ENCODE results near the gene TMEM178B.
"Not testable (repeated sequence)": the region's sequence is repeated elsewhere in the genome, so short reads cannot be mapped to it uniquely, and the experiment has no call there.

The TMEM178B gene

GRCh38 chr7:141312828-141313521, 239.1 kb downstream of the TMEM178B start:
- no peak for DNase-seq (ENCODE audit: low spot score)

DNA sequence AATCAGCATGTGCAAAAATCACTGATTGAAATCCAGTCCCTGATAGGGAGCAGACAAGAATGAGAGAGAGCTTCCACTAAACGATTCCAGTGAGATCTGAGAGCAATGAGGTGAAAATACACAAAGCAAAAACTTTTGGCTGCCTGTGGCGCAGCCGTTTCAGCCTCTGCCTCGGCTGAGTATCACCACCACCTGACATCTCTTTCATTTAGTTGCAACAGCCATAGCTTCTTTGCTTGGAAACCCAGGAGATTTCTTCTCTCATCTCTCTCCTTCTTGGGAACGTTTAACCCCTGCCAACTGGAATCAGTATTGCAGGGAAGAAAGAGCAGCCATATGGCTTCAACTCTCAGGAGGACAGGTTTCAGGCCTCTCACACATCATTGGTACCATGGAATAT, 240.0 kb downstream of the TMEM178B start:
- no peak for DNase-seq (ENCODE audit: low spot score)

- DNase-seq (ENCODE audit: low spot score) = no peak
Measured at GRCh38 chr7:141317033-141317585, 243.2 kb downstream of the TMEM178B start.

GRCh38 chr7:141320287-141320686, 246.4 kb downstream of the TMEM178B start:
- no peak for DNase-seq (ENCODE audit: low spot score)

GRCh38 chr7:141322383-141322782, 248.5 kb downstream of the TMEM178B start:
- DNase-seq (ENCODE audit: low spot score) = no peak

DNA sequence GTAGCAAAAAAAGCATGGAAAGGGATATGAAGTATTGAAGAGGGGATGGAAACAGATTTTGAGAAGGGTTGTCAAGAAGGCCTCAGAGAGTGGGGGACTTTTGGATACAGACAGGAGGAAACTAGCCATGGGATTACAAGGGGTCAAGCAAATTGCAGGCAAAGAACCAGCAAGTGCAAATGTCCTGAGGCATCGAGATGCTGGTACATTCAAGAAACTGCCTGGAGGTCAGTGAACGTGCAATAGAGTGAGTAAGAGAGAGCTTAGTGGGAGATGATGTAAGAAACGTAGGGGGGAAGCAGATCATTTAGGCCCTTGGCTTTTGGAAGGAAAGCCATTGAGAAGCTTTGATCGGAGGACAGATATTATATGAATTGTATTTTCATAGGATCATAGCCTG, 250.0 kb downstream of the TMEM178B start:
- no peak for DNase-seq (ENCODE audit: low spot score)

DNA sequence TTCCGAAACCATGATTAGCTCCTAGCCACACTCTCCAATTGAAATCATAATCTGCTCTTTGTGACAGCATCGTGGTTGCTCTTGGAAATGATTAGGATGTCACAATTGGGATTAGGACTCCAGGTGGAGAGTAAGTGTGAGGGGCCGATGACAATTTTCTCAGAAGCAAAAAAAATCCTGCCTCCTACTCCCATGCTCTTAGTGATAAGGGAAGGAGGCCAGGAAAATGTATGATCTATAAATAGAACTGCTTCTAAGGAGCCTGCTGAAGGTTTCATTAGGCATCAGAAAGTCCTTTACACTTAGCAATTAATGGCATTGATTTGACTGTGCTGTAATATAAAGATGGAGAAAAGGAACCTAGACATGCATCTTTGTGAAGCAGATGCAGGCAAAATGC, 251.0 kb downstream of the TMEM178B start:
- no peak for DNase-seq (ENCODE audit: low spot score)

GRCh38 chr7:141325275-141325674, 251.4 kb downstream of the TMEM178B start:
- no peak for DNase-seq (ENCODE audit: low spot score)

GRCh38 chr7:141328290-141328689, 254.4 kb downstream of the TMEM178B start:
- no peak for DNase-seq (ENCODE audit: low spot score)

- not testable (repeated sequence) for DNase-seq (ENCODE audit: low spot score)
Measured at GRCh38 chr7:141330285-141330684, 256.4 kb downstream of the TMEM178B start.

GRCh38 chr7:141333459-141333858, 259.6 kb downstream of the TMEM178B start:
- DNase-seq (ENCODE audit: low spot score) = no peak

GRCh38 chr7:141335164-141335563, 261.3 kb downstream of the TMEM178B start:
- no peak for DNase-seq (ENCODE audit: low spot score)

DNA sequence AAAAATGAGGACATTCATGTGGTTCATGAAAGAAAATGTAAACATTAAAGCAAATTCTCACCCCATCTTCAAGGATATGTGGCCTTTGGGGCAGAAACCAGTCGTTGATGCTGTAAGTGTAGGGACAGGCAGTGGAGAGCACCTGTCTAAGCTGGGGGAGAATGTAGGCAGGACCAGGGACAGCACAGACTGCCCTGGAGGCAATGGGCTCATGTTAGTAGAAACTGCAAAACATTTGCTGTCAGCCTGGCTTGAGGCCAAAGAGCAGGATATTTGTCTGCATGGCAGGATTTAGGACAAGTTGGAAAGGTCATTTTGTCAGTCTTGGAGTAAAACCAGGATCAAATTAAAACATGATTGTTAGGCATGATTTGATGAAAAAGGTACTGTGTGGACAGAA, 265.7 kb downstream of the TMEM178B start:
- DNase-seq (ENCODE audit: low spot score) = no peak

DNA sequence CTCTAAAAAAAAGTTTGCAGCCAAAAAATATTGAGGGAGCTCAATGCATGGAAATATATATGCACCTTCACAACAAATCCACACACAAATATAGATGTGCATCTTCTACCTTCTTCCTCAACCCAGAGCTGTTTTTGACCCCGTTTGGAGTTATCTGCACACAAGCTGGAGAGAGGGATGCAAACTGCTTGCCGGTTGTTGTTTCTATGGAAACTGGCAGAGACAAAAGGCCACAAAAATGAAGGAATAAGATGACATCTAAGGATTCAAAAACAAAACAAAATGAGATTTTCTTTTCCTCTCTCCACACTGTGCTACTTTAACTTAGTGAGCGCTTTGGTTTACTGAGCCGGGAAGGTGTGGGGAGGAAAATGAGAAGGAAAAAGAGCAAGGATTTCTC, 267.1 kb downstream of the TMEM178B start:
- no peak for DNase-seq (ENCODE audit: low spot score)

DNA sequence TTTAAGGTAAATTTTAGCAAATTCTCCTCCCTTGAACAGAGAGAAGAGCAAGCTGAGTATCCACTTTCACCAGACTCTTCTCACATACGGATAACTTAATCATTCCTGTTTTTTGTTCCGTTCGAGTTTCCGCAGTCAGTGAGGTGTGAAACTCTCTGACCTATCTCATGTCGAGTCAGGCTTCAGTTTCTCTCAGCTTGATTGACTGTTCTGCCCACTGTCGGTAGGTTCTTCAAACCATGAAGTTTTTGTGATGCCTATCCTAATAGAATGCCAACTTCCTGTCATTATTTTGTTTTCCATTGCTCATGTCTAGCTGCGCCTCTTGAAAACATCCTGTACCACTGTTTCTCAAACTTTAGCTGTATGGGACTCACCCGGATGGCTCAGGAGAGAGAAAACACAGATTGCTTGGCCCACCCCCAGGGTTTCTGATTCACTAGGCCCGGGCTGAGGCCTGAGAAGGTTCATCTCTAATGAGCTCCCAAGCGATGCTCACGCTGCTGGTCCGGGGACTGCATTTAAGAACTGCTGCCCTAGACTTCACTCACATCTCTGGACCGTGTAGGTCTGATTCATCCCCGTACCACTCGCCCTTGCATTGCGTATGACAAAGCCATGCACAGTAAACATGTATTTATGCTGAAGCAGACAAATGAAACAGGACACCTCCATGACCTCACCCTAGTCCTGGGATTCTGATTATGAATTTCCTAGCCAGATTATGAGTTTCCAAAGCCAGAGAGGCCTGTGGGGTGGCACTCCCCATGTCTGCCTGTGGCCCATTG, 269.0 kb downstream of the TMEM178B start:
- no peak for DNase-seq (ENCODE audit: low spot score)

DNA sequence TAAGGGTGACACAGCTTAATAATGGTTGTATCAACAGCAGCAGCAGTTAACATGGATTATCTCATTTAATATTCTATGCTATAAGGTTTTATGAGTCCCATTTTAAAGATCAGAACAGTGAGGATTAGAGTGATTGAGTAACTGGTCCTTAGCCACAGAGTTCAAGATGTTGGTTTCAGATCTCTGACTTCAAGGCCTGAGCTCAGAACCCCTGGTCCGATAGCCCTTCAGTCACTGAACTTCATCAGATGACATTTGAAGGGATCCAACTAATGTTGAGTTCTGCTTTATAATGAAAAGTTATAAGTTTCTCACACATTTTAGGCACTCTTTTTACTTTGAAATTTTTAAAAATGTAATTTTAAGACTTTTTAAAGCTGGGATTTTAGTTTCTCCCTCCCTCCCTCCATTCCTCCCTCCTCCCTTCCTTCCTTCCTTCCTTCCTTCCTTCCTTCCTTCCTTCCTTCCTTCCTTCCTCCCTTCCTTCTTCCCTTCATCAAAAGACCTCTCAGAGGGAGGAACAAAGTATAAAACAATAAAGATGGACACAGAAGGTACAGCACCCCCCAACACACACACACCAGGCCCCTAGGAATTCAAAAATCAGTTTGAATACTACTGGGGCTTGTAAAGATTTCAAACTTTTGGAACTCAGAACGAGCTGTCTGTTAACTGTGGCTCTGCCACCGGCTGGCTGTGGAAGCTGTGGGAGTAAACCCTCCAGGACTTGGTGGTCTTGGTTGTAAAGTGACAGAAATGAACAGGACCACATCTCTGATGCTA, 270.5 kb downstream of the TMEM178B start:
- DNase-seq (ENCODE audit: low spot score) = no peak

- no peak for DNase-seq (ENCODE audit: low spot score)
Measured at GRCh38 chr7:141348728-141349127, 274.9 kb downstream of the TMEM178B start.

DNA sequence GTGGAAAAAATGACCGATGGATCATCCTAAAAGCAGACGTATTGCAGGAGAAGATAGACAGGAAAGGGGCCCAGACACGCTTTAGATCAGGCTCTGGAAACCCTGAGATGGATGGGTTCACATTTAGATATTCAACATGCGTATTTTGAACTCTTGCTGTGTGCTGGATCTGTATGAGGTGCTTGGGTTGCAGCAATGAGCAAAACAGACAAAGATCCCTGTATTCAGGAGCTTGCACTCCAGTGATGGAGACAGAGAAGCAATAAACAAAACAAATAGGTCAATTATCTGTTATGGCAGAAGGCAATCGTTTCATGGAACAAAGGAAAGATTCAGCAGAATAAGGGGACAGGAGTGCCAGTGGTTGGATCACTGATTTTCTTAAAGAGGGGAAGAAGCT, 275.5 kb downstream of the TMEM178B start:
- DNase-seq (ENCODE audit: low spot score) = no peak

GRCh38 chr7:141349804-141350203, 275.9 kb downstream of the TMEM178B start:
- DNase-seq (ENCODE audit: low spot score) = no peak

GRCh38 chr7:141351175-141351574, 277.3 kb downstream of the TMEM178B start:
- DNase-seq (ENCODE audit: low spot score) = no peak

GRCh38 chr7:141352955-141353354, 279.1 kb downstream of the TMEM178B start:
- no peak for DNase-seq (ENCODE audit: low spot score)

GRCh38 chr7:141354251-141354650, 280.4 kb downstream of the TMEM178B start:
- DNase-seq (ENCODE audit: low spot score) = no peak

DNA sequence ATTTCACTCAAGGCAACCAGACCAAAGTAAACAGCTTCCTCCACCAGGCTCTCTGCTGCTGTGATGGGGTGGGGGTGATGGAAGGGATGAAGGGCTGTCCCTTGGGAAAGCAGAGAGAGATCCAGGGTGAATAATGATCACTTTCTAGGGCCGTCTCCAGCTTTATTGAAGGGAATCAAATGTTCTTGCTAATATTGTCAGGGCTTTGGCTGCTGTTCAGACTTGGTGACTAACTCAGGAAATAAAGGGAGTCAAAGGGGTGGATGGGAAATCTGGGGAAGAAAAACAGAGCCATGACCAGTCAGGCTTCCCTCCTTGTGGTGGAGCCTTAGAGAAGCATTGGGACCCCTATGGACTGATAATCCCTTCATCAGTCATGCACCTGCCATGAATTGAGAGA, 281.2 kb downstream of the TMEM178B start:
- DNase-seq (ENCODE audit: low spot score) = no peak
